Spleen (tissue), 7 donors: Measurements from ENCODE around the gene PLA1A.

Source experiments
- POLR2AphosphoS5 ChIP-seq, 3 donors: sonication (generic); formaldehyde crosslinking; IDR thresholded peaks; one replicate each; pipeline ENCODE4 v1.5.1; 2017; ENCODE audit warnings: antibody characterized with exemption in 3 of 3
- TF ChIP-seq, protein P1 (sequence below), 11 experiments: fragments of 200-600 bp in 7 of 11; fragments of 450-650 bp in 4 of 11; sonication (generic) in 4 of 11; IDR thresholded peaks in 8 of 11; conservative IDR thresholded peaks in 3 of 11; 1 replicate in 7 of 11; 2 replicates in 4 of 11; pipeline versions ENCODE4 v1.4.0 to v1.8.0; 2016 to 2021; ENCODE audit warnings: antibody characterized with exemption in 11 of 11, inconsistent platforms in 4 of 11, mild to moderate bottlenecking in 1 of 11
- donor health status: DM: no; HTN: no; CAD: no; lungs with moderate emphysema.
- donor health status: DM: no; HTN: no; CAD: no.
- donor health status: DM: no; HTN: no; CAD: no.

DNA sequence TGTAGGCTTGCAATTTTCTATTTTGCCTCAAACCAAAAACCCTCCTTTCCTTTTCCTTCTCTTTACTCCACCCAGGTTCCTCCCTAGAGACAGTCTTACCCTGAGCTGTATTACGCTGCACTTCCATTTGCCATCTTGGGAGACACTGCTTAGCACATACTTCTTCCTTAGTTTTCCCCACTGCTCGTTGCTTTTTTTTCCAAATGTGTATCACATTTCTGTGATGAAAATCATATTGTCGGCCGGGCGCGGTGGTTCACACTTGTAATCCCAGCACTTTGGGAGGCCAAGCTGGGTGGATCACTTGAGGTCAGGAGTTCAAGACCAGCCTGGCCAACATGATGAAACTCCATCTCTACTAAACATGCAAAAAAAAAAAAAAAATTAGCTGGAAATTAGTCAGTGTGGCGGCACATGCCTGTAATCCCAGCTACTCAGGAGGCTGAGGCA lies 33.2 kb downstream of the PLA1A start:
- TF ChIP-seq, protein P1, sequence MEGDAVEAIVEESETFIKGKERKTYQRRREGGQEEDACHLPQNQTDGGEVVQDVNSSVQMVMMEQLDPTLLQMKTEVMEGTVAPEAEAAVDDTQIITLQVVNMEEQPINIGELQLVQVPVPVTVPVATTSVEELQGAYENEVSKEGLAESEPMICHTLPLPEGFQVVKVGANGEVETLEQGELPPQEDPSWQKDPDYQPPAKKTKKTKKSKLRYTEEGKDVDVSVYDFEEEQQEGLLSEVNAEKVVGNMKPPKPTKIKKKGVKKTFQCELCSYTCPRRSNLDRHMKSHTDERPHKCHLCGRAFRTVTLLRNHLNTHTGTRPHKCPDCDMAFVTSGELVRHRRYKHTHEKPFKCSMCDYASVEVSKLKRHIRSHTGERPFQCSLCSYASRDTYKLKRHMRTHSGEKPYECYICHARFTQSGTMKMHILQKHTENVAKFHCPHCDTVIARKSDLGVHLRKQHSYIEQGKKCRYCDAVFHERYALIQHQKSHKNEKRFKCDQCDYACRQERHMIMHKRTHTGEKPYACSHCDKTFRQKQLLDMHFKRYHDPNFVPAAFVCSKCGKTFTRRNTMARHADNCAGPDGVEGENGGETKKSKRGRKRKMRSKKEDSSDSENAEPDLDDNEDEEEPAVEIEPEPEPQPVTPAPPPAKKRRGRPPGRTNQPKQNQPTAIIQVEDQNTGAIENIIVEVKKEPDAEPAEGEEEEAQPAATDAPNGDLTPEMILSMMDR (IDR thresholded peaks at IDR 0.05 in 8 of 11, conservative IDR thresholded peaks at IDR 0.05 in 3 of 11): no peak
- TF ChIP-seq POLR2AphosphoS5 (IDR thresholded peaks at IDR 0.05): no peak
